Fibroblast of lung (primary cell): ENCODE data around the gene ARHGEF19. TPM values are rescaled to one million over a fixed set of nuclear protein-coding genes. Genes with fewer than 3 reads are reported as not detected.
"Not testable (repeated sequence)": the region's sequence is repeated elsewhere in the genome, so short reads cannot be mapped to it uniquely, and the experiment has no call there.

Source experiments
- DNase-seq, 2 donors: peaks; one replicate each; pipeline versions ENCODE4 v3.0.0 to v3.0.0-alpha.2; 2010; ENCODE audit warnings: low read depth in 2 of 2
- H2AFZ ChIP-seq: 2 replicates; pipeline ENCODE4 v1.5.1; 2012; ENCODE audit warnings: low read length, control low read depth, inconsistent platforms
- H3K27ac ChIP-seq: 2 replicates; pipeline ENCODE4 v1.5.1; 2011; ENCODE audit warnings: low read length, control low read depth; ENCODE audit not compliant: insufficient read depth
- H3K27me3 ChIP-seq: 2 replicates; pipeline ENCODE4 v1.5.1; 2011; ENCODE audit warnings: mild to moderate bottlenecking, low read length; ENCODE audit not compliant: control insufficient read depth, insufficient read depth
- H3K36me3 ChIP-seq: 2 replicates; pipeline ENCODE4 v1.5.1; 2011; ENCODE audit warnings: low read length; ENCODE audit not compliant: control insufficient read depth, insufficient read depth
- H3K4me1 ChIP-seq: 2 replicates; pipeline ENCODE4 v1.5.1; 2011; ENCODE audit warnings: low read length; ENCODE audit not compliant: control insufficient read depth, insufficient read depth; ENCODE audit errors: extremely low read depth
- H3K4me2 ChIP-seq: 2 replicates; pipeline ENCODE4 v1.5.1; 2011; ENCODE audit warnings: low read length, control low read depth; ENCODE audit not compliant: insufficient read depth; ENCODE audit errors: extremely low read depth
- H3K4me3 ChIP-seq, 4 experiments: fragments of 200-600 bp in 1 of 4; sonication (generic) in 1 of 4; replicated peaks in 1 of 4; 2 replicates each; pipeline ENCODE4 v1.5.1; 2011 to 2016; ENCODE audit warnings: low read length in 4 of 4, low read depth in 3 of 4, mild to moderate bottlenecking in 3 of 4, control low read depth in 2 of 4, inconsistent platforms in 1 of 4, mixed read lengths in 1 of 4; ENCODE audit not compliant: insufficient read depth in 1 of 4; ENCODE audit errors: control extremely low read depth in 1 of 4
- H3K79me2 ChIP-seq: 2 replicates; pipeline ENCODE4 v1.5.1; 2012; ENCODE audit warnings: mild to moderate bottlenecking, low read length, inconsistent platforms; ENCODE audit not compliant: control insufficient read depth, insufficient read depth
- H3K9ac ChIP-seq: 2 replicates; pipeline ENCODE4 v1.5.1; 2011; ENCODE audit warnings: mild to moderate bottlenecking, low read length, control low read depth; ENCODE audit not compliant: insufficient read depth
- H3K9me3 ChIP-seq: 2 replicates; pipeline ENCODE4 v1.5.1; 2012; ENCODE audit warnings: low read depth, low read length; ENCODE audit not compliant: control insufficient read depth, insufficient read depth
- H4K20me1 ChIP-seq: 2 replicates; pipeline ENCODE4 v1.5.1; 2011; ENCODE audit warnings: low read length; ENCODE audit not compliant: control insufficient read depth, insufficient read depth; ENCODE audit errors: extremely low read depth
- EZH2 ChIP-seq: IDR thresholded peaks from 2 replicates; pipeline ENCODE4 v1.5.1; 2012; ENCODE audit warnings: low read length, control low read depth, mild to moderate bottlenecking; ENCODE audit errors: missing control alignments
- polyA plus RNA-seq, 2 donors: library from polyadenylated mRNA; depleted of rRNA in 1 of 2; stranded (reverse) in 1 of 2; unstranded in 1 of 2; fragments of >200 nt; gene quantifications; 2 replicates each; pipeline ENCODE4 v1.2.1, GENCODE V29; 2011 to 2012; ENCODE audit warnings: missing spikeins in 1 of 2
- total RNA-seq: library from RNA; depleted of rRNA; stranded (reverse); fragments of >200 nt; gene quantifications from 2 replicates; pipeline ENCODE4 v1.2.1, GENCODE V29; 2014
- TF ChIP-seq, protein P1 (sequence below), 2 donors: IDR thresholded peaks in 1 of 2; conservative IDR thresholded peaks in 1 of 2; 1 replicate in 1 of 2; 2 replicates in 1 of 2; pipeline ENCODE4 v1.5.1; 2011 to 2012; ENCODE audit warnings: low read length in 2 of 2, control low read depth in 1 of 2, inconsistent platforms in 1 of 2, low read depth in 1 of 2, mild to moderate bottlenecking in 1 of 2

ARHGEF19 gene
- total and polyA plus RNA-seq, 2 donors (not counting 1 experiment from before 2014, with no cell fraction given) = 3.3 TPM

DNA sequence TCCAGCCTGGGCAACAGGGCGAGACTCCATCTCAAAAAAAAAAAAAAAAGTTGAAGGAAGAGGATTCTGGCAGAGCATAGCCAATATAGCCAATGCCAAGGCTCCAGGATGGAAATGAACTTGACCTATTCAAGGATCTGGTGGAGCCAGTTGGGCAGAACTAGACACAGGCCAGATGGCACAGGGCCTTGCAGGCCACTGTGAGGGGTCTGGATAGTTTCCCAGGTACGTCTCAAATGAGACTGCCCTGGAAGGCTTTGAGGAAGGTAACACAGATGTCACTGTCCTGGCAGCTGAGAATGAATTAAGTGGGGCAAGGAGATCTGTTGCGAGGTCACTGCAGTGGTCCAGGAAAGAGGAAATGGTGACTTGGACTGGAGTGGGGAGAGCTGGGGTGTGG is 12.0 kb upstream of the ARHGEF19 start:
- no peak overlapping the region for H2AFZ ChIP-seq
- H3K27me3 ChIP-seq = peaks cover 32% of the 10 kb centered on the region
- H3K9me3 ChIP-seq = no peaks in the 10 kb centered on the region
- H4K20me1 ChIP-seq = no peaks in the 10 kb centered on the region
- TF ChIP-seq EZH2 = no peak
- TF ChIP-seq, protein P1, sequence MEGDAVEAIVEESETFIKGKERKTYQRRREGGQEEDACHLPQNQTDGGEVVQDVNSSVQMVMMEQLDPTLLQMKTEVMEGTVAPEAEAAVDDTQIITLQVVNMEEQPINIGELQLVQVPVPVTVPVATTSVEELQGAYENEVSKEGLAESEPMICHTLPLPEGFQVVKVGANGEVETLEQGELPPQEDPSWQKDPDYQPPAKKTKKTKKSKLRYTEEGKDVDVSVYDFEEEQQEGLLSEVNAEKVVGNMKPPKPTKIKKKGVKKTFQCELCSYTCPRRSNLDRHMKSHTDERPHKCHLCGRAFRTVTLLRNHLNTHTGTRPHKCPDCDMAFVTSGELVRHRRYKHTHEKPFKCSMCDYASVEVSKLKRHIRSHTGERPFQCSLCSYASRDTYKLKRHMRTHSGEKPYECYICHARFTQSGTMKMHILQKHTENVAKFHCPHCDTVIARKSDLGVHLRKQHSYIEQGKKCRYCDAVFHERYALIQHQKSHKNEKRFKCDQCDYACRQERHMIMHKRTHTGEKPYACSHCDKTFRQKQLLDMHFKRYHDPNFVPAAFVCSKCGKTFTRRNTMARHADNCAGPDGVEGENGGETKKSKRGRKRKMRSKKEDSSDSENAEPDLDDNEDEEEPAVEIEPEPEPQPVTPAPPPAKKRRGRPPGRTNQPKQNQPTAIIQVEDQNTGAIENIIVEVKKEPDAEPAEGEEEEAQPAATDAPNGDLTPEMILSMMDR (conservative IDR thresholded peaks at IDR 0.05 in 1 of 2, IDR thresholded peaks at IDR 0.05 in 1 of 2; ENCODE audit: low read depth in 1 of 2, low read length in 2 of 2) = no peak
- no peaks in the 10 kb centered on the region for H3K79me2 ChIP-seq
- H3K9ac ChIP-seq = no peak overlapping the region
- H3K4me2 ChIP-seq = no peak overlapping the region
- no peak overlapping the region for H3K4me3 ChIP-seq
- H3K36me3 ChIP-seq = no peaks in the 10 kb centered on the region
- DNase-seq = no peak
- H3K27ac ChIP-seq = no peak overlapping the region
- H3K4me1 ChIP-seq = no peaks in the 10 kb centered on the region

DNA sequence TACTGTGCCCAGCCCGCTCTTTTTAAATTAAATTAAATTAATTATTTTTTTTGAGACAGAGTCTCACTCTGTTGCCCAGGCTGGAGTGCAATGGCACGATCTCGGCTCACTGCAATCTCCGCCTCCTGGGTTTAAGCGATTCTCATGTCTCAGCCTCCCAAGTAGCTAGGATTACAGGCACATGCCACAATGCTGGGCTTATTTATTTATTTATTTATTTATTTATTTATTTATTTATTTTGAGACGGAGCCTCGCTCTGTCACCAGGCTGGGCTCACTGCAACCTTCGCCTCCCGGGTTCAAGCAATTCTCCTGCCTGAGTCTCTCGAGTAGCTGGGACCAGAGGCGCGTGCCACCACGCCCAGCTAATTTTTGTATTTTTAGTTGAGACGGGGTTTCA is 10.3 kb upstream of the ARHGEF19 start:
- peaks cover 32% of the 10 kb centered on the region for H3K27me3 ChIP-seq
- not testable (repeated sequence) for H4K20me1 ChIP-seq, H2AFZ ChIP-seq, H3K4me2 ChIP-seq, H3K4me1 ChIP-seq, DNase-seq, H3K36me3 ChIP-seq, H3K9me3 ChIP-seq, H3K27ac ChIP-seq, H3K9ac ChIP-seq, H3K79me2 ChIP-seq, H3K4me3 ChIP-seq

DNA sequence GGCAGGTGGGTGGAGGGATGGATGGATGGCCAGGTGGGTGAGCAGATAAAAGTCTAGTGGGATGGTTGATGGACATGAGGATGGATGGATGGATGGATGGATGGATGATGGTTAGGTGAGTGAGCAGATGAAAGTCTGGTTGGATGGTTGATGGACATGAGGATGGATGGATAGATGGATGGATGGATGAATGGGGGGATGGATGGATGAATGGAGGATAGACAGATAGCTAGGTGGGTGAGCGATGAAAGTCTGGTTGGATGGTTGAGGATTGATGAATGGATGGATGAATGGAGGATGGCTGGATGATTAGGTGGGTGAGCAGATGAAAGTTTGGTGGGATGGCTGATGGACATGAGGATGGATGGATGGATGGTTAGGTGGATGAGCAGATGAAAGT is 9.0 kb upstream of the ARHGEF19 start:
- Histone ChIP-seq H3K27me3 (peaks cover 20% of the 10 kb centered on the region), H3K4me3 (no peak overlapping the region), H3K9me3 (no peaks in the 10 kb centered on the region), H3K79me2 (no peaks in the 10 kb centered on the region), H3K4me2 (no peak overlapping the region), H3K36me3 (no peaks in the 10 kb centered on the region), H2AFZ (no peak overlapping the region), H3K9ac (no peak overlapping the region), H4K20me1 (no peaks in the 10 kb centered on the region), H3K27ac (no peak overlapping the region), H3K4me1 (peaks cover 4% of the 10 kb centered on the region)
- TF ChIP-seq EZH2 = no peak
- DNase-seq = no peak

DNA sequence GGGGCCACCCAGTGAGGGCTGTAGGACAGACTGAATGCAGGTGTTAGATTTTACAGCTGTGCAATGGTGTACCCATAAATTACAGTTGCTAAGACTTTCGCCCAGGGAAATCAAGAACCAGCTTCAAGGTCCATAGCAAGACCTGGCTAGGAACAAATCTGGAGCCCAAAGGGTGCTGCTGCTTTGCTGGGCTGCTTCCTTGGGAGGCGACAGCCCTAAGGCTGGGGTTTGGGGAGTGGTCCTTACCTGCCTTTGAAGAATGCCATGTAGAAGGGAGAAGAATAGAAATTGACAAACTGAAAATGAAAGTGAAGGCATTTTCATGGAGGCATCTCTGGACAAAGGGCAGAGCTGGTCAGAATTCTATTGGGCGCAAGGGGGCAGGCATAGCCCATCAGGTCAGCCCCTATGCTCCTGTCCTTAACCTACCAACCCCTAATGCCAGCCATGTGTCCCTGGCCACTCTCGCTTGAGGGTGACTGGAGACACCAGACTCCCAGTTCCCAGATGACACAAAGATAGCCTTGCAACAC is 7.6 kb upstream of the ARHGEF19 start:
- H3K9me3 ChIP-seq = no peaks in the 10 kb centered on the region
- DNase-seq = no peak
- peak overlapping the region; percentile 59 for H3K4me2 ChIP-seq
- H3K9ac ChIP-seq = no peak overlapping the region
- H3K4me3 ChIP-seq = no peak overlapping the region
- H4K20me1 ChIP-seq = no peaks in the 10 kb centered on the region
- TF ChIP-seq, protein P1 (conservative IDR thresholded peaks at IDR 0.05 in 1 of 2, IDR thresholded peaks at IDR 0.05 in 1 of 2; ENCODE audit: low read depth in 1 of 2, low read length in 2 of 2) = no peak
- no peak for TF ChIP-seq EZH2
- no peak overlapping the region for H2AFZ ChIP-seq
- H3K27ac ChIP-seq = no peak overlapping the region
- H3K36me3 ChIP-seq = no peaks in the 10 kb centered on the region
- H3K79me2 ChIP-seq = no peaks in the 10 kb centered on the region
- peaks cover 8% of the 10 kb centered on the region for H3K27me3 ChIP-seq
- peaks cover 4% of the 10 kb centered on the region for H3K4me1 ChIP-seq
